ENCODE measurements around the gene TCEA3. TPM values are rescaled to one million over a fixed set of nuclear protein-coding genes. Genes with fewer than 3 reads are reported as not detected.

The TCEA3 gene
- total RNA-seq, 2 donors from 2014 or later, result 12.3 to 13.5 TPM

DNA sequence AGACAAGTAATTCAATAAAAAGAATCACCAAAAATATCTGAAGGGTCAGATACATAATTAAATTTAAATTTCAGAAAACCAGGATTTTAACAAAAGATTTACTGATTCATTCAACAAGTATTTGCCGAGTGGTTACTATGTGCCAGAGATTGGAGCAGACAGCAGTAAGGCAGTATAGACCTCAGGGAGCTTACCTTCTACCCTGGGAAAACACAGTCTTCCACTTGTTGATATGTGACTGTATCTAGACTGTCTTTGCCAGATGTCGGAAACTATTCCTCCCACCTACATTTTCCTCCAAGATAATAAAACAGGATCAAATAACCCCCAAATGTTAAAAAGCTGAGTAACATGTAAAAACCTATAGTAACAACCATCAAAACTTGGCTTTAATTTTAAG is 86.7 kb downstream of the TCEA3 start:
- H3K4me1 Mint-ChIP-seq, result peaks cover 39% of the 10 kb centered on the region
- DNase-seq (no peak), ATAC-seq (no peak)
- H3K9me3 ChIP-seq (ENCODE audit: control insufficient read depth, low read length, poor library complexity, severe bottlenecking), result no peaks in the 10 kb centered on the region
- H3K27me3 Mint-ChIP-seq, result no peaks in the 10 kb centered on the region
- H3K4me3 Mint-ChIP-seq, result no peak overlapping the region
- H3K27ac Mint-ChIP-seq, result peak overlapping the region; percentile 72
- peaks cover 3% of the 10 kb centered on the region for H3K36me3 Mint-ChIP-seq (ENCODE audit: low read depth)

- Mint-ChIP-seq H3K27ac (no peak overlapping the region), H3K4me1 (peaks cover 18% of the 10 kb centered on the region), H3K27me3 (no peaks in the 10 kb centered on the region), H3K4me3 (peak overlapping the region; percentile 25), H3K36me3 (ENCODE audit: low read depth) (peaks cover 9% of the 10 kb centered on the region)
- ATAC-seq (no peak), DNase-seq (no peak)
- no peaks in the 10 kb centered on the region for H3K9me3 ChIP-seq (ENCODE audit: control insufficient read depth, low read length, poor library complexity, severe bottlenecking)
Measured at GRCh38 chr1:23331713-23332112, 92.8 kb downstream of the TCEA3 start.

Other genes starting within 250 kb of the TCEA3 start
- not detected for gene HTR1D, start 207.2 kb downstream of the TCEA3 start, total RNA-seq
- 100 to 1,000 TPM; 104 to 119 TPM for gene HNRNPR, start 80.5 kb downstream of the TCEA3 start, total RNA-seq
- 1 to 10 TPM; 3.1 to 3.3 TPM for gene ZNF436, start 54.9 kb downstream of the TCEA3 start, total RNA-seq
- gene ASAP3, start 59.4 kb upstream of the TCEA3 start, total RNA-seq, result 1 to 10 TPM; 1.5 to 6.4 TPM
- gene E2F2, start 106.5 kb upstream of the TCEA3 start, total RNA-seq, result 1 to 10 TPM; 5.4 TPM
- gene ID3, start 134.8 kb upstream of the TCEA3 start, total RNA-seq, result 10 to 100 TPM in 1 of 2 donors, 1 to 10 TPM in 1; 8.6 to 10.7 TPM